GM06990 (cell line): ENCODE measurements around the gene GABRA5.

Experiments used
- DNase-seq: peaks from one replicate; pipeline ENCODE4 v3.0.0-alpha.2; 2011; ENCODE audit not compliant: insufficient read length; ENCODE audit errors: extremely low read depth
- H3K27me3 ChIP-seq: replicated peaks from 2 replicates; pipeline ENCODE4 v1.6.0; 2011; ENCODE audit warnings: low read length; ENCODE audit not compliant: control insufficient read depth, insufficient read depth
- H3K36me3 ChIP-seq: 2 replicates; pipeline ENCODE4 v1.5.1; 2011; ENCODE audit warnings: low read length; ENCODE audit not compliant: control insufficient read depth, insufficient read depth
- H3K4me3 ChIP-seq: replicated peaks from 2 replicates; pipeline ENCODE4 v1.5.1; 2011; ENCODE audit warnings: low read depth, mild to moderate bottlenecking, control low read depth, low read length
- TF ChIP-seq, protein P1 (sequence below): IDR thresholded peaks from 2 replicates; pipeline ENCODE4 v1.5.1; 2011; ENCODE audit warnings: low read length, control low read depth, mild to moderate bottlenecking, inconsistent platforms; ENCODE audit not compliant: insufficient read depth, poor library complexity, severe bottlenecking

GABRA5 gene

DNA sequence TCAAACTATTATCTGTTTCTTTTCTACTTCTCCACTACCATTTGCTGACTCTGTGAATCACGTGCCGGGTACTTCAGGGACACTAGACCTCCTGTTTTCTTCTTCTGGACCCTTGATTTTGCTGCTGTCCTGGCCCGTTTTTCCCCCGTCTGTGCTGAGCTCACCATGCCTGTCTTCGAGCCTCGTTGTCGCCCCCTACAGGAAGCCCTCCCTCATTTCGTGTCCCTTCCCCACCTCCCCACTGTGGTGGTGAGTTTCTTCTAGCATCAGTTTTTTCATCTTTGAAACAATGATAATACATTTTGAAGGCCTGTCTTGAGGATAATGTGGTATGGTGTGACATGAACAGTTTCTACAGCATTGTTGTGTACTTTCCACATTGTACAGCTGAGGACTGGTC lies 117.0 kb downstream of the GABRA5 start:
- TF ChIP-seq, protein P1, sequence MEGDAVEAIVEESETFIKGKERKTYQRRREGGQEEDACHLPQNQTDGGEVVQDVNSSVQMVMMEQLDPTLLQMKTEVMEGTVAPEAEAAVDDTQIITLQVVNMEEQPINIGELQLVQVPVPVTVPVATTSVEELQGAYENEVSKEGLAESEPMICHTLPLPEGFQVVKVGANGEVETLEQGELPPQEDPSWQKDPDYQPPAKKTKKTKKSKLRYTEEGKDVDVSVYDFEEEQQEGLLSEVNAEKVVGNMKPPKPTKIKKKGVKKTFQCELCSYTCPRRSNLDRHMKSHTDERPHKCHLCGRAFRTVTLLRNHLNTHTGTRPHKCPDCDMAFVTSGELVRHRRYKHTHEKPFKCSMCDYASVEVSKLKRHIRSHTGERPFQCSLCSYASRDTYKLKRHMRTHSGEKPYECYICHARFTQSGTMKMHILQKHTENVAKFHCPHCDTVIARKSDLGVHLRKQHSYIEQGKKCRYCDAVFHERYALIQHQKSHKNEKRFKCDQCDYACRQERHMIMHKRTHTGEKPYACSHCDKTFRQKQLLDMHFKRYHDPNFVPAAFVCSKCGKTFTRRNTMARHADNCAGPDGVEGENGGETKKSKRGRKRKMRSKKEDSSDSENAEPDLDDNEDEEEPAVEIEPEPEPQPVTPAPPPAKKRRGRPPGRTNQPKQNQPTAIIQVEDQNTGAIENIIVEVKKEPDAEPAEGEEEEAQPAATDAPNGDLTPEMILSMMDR = no peak
- H3K36me3 ChIP-seq = no peaks in the 10 kb centered on the region
- no peaks in the 10 kb centered on the region for H3K27me3 ChIP-seq
- DNase-seq = no peak
- no peak overlapping the region for H3K4me3 ChIP-seq

DNA sequence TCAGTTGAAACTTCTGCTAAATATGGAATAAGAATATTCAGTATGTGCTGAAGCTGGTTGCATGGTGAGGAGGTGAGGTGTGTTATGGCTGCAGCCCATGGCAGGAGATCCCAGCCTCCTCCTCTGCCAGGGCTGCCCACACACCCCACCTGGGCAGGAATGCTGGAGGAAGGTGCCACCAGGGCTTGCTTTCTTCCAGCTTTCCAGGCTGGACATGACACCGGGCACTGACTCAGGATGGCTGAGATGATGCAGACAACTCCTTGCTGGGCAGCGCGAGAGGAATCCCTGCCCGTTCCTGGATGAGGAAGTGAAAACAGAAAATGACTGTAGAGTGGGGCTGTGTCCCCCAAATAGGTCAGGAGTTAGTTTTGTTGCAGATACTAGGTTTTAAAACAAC lies 118.2 kb downstream of the GABRA5 start:
- H3K27me3 ChIP-seq = no peaks in the 10 kb centered on the region
- TF ChIP-seq, protein P1 = no peak

DNA sequence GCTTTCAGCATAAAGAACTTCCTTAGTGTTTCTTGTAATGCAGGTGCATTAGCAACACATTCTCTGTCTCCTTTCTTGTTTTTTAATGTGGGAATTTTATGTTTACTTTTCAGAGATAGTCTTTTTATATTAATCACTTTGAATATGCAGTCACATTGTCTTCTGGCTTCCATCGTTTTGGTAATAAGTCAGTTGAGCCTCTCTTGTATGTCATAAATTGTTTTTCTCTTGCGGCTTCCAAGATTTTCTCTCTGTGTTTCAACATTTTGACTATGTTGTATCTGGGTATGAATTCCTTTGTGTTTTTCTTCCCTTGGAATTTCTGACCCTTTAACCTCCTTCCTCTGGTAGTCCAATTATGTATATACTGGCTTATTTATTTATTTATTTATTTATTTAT lies 129.4 kb downstream of the GABRA5 start:
- H3K27me3 ChIP-seq = no peaks in the 10 kb centered on the region
- no peak overlapping the region for H3K4me3 ChIP-seq
- DNase-seq = no peak
- no peaks in the 10 kb centered on the region for H3K36me3 ChIP-seq
- TF ChIP-seq, protein P1 = no peak

More for the DNA sequence above, 118.2 kb downstream of the GABRA5 start:
- no peaks in the 10 kb centered on the region for H3K36me3 ChIP-seq
- no peak for DNase-seq
- no peak overlapping the region for H3K4me3 ChIP-seq
